GM12878 (cell line): ENCODE measurements around the gene IPO11. TPM values are rescaled to one million over a fixed set of nuclear protein-coding genes. Genes with fewer than 3 reads are reported as not detected.

Experiments
- ATAC-seq: fragments of 200-7000 bp; cut with Tn5 transposase; 3 replicates; pipeline ENCODE4 v1.9.1; 2020; ENCODE audit warnings: mild to moderate bottlenecking, moderate library complexity
- BruUV-seq: library from RNA; stranded (reverse); fragments of 400-500 nt; replicated peaks from 2 replicates; lab custom pipeline; 2021; lab: Mats Ljungman, UMichigan
- CTCF ChIA-PET: fragments of 300-600 bp; sonication (Branson Sonifier 250); formaldehyde crosslinking; extraction: SDS; loops from one replicate; lab custom pipeline; 2021; ENCODE audit warnings: inconsistent platforms; lab: Yijun Ruan, JAX
- POLR2A ChIA-PET: fragments of 350-600 bp; formaldehyde crosslinking; extraction: SDS; loops from one replicate; lab custom pipeline; 2021; ENCODE audit warnings: inconsistent platforms; lab: Charles Lee
- RAD21 ChIA-PET: fragments of 300-600 bp; sonication (Branson Sonifier 250); formaldehyde crosslinking; loops from one replicate; lab custom pipeline; 2023; ENCODE audit warnings: antibody characterized with exemption; ENCODE audit not compliant: unreplicated experiment; lab: Charles Lee
- SMC1A ChIA-PET: fragments of 300-600 bp; sonication (Branson Sonifier 250); formaldehyde crosslinking; loops from one replicate; lab custom pipeline; 2023; ENCODE audit not compliant: unreplicated experiment, uncharacterized antibody; lab: Charles Lee
- DNase-seq: peaks from one replicate; pipeline ENCODE4 v3.0.0-alpha.2; 2011; ENCODE audit warnings: low read depth, low spot score
- FAIRE-seq: peaks from 3 replicates; lab custom pipeline; 2011; peaks lifted over from hg19 to GRCh38; lab: Jason Lieb, UNC
- H2AFZ ChIP-seq: 2 replicates; pipeline ENCODE4 v1.6.0; 2011; ENCODE audit warnings: low read depth, low read length, control low read depth; ENCODE audit not compliant: control insufficient read depth
- H3K27ac ChIP-seq: 2 replicates; pipeline ENCODE4 v1.5.1; 2011; ENCODE audit warnings: control low read depth; ENCODE audit not compliant: control insufficient read depth, insufficient read depth
- H3K27me3 ChIP-seq, 2 experiments: replicated peaks in 1 of 2; 2 replicates each; pipeline versions ENCODE4 v1.6.0 to v1.6.1; 2011; ENCODE audit warnings: low read length in 1 of 2; ENCODE audit not compliant: control insufficient read depth in 2 of 2, insufficient read depth in 2 of 2
- H3K36me3 ChIP-seq, 2 experiments: 2 replicates each; pipeline ENCODE4 v1.5.1; 2011; ENCODE audit warnings: low read length in 1 of 2; ENCODE audit not compliant: control insufficient read depth in 2 of 2, insufficient read depth in 2 of 2
- H3K4me1 ChIP-seq: 2 replicates; pipeline ENCODE4 v1.6.1; 2011; ENCODE audit warnings: mild to moderate bottlenecking, low read length, moderate library complexity, mixed read lengths; ENCODE audit not compliant: control insufficient read depth, insufficient read depth
- H3K4me2 ChIP-seq: 2 replicates; pipeline ENCODE4 v1.6.0; 2011; ENCODE audit warnings: control low read depth; ENCODE audit not compliant: control insufficient read depth, insufficient read depth
- H3K4me3 ChIP-seq: fragments of 200-600 bp; sonication (generic); 2 replicates; pipeline ENCODE4 v1.5.1; 2016
- H3K79me2 ChIP-seq: 2 replicates; pipeline ENCODE4 v1.6.0; 2011; ENCODE audit warnings: low read length; ENCODE audit not compliant: control insufficient read depth, insufficient read depth
- H3K9ac ChIP-seq: 2 replicates; pipeline ENCODE4 v1.8.0; 2011; ENCODE audit warnings: low read length, control low read depth, mixed read lengths; ENCODE audit not compliant: control insufficient read depth, insufficient read depth
- H3K9me3 ChIP-seq: replicated peaks from 3 replicates; pipeline ENCODE4 v1.5.1; 2011; ENCODE audit warnings: mild to moderate bottlenecking, low read length; ENCODE audit not compliant: control insufficient read depth, insufficient read depth
- H4K20me1 ChIP-seq: 2 replicates; pipeline ENCODE4 v1.6.0; 2011; ENCODE audit not compliant: control insufficient read depth, insufficient read depth
- ATF3 ChIP-seq: IDR thresholded peaks from 2 replicates; pipeline ENCODE4 v1.6.1; 2011; ENCODE audit warnings: low read depth, mild to moderate bottlenecking, low read length, moderate library complexity, borderline replicate concordance; ENCODE audit errors: extremely low read depth
- CREB1 ChIP-seq: IDR thresholded peaks from 2 replicates; pipeline ENCODE4 v1.6.1; 2012; ENCODE audit warnings: low read depth, mild to moderate bottlenecking, inconsistent platforms
- MLLT1 ChIP-seq: fragments of 450-650 bp; IDR thresholded peaks from 2 replicates; pipeline ENCODE4 v1.6.1; 2016; ENCODE audit warnings: mild to moderate bottlenecking
- MXI1 ChIP-seq: fragments of 150-350 bp; IDR thresholded peaks from 2 replicates; pipeline ENCODE4 v1.6.1; 2011; ENCODE audit warnings: low read depth, mild to moderate bottlenecking, inconsistent platforms, low read length, improper control_type of control experiment
- NFIC ChIP-seq: IDR thresholded peaks from 2 replicates; pipeline ENCODE4 v1.6.1; 2012; ENCODE audit warnings: low read depth, mild to moderate bottlenecking, inconsistent platforms, low read length, moderate library complexity
- TAF1 ChIP-seq: IDR thresholded peaks from 2 replicates; pipeline ENCODE4 v1.6.1; 2011; ENCODE audit warnings: mild to moderate bottlenecking, low read depth, low read length, borderline replicate concordance
- TCF3 ChIP-seq: IDR thresholded peaks from 2 replicates; pipeline ENCODE4 v1.6.1; 2012; ENCODE audit warnings: low read depth, mild to moderate bottlenecking, low read length, borderline replicate concordance; ENCODE audit not compliant: insufficient read depth
- ZBED1 ChIP-seq: IDR thresholded peaks from 2 replicates; pipeline ENCODE4 v1.6.1; 2016; ENCODE audit warnings: borderline replicate concordance
- WGBS: methylation state at CpG from one replicate; pipeline ENCODE4 v1.1.6; 2016; ENCODE audit warnings: low lambda C conversion rate; ENCODE audit not compliant: insufficient replicate concordance, insufficient coverage; ENCODE audit errors: missing lambda C conversion rate; 5-methylcytosine and 5-hydroxymethylcytosine counted together
- in situ Hi-C: fragments of 300-500 bp; cut with MboI; formaldehyde crosslinking; loops from 9 replicates; pipeline ENCODE4 v1.14.3; 2018; ENCODE audit warnings: mixed read lengths
- intact Hi-C: fragments of 100-400 bp; cut with micrococcal nuclease; formaldehyde crosslinking; loops from one replicate; pipeline ENCODE4 v1.14.2; 2022; ENCODE audit not compliant: unreplicated experiment
- polyA plus RNA-seq, 11 experiments: library from polyadenylated mRNA; depleted of rRNA in 4 of 11; unstranded in 6 of 11; stranded (reverse) in 5 of 11; fragments of >200 nt; fragmentation: Nextera tagmentation in 4 of 11; fragmentation: Illumina TruSeq in 1 of 11; extraction: Ambion mirVana in 4 of 11; extraction: Trizol in 1 of 11; gene quantifications; 1 replicate in 1 of 11; 2 replicates in 10 of 11; pipeline versions ENCODE4 v1.2.1 to v1.2.3, GENCODE V29; 2011 to 2016; ENCODE audit warnings: inconsistent platforms in 2 of 11, missing spikeins in 2 of 11, low read depth in 1 of 11
- total RNA-seq, 4 experiments: library from RNA; depleted of rRNA in 3 of 4; stranded (reverse); fragments of >200 nt in 3 of 4; fragmentation: Illumina TruSeq in 1 of 4; extraction: Trizol in 1 of 4; gene quantifications; 2 replicates each; pipeline versions ENCODE4 v1.2.1 to v1.2.3, GENCODE V29; 2013 to 2021

Gene IPO11
- total and polyA plus RNA-seq, 10 of the 15 experiments (the other 5 are each of a cell fraction or from before 2014, with no cell fraction given): 14.1 to 49.3 (median 29.8) TPM

- Histone ChIP-seq H4K20me1 (no peaks in the 10 kb centered on the region), H3K27ac (no peak overlapping the region), H2AFZ (no peak overlapping the region), H3K9ac (no peak overlapping the region), H3K4me3 (no peak overlapping the region), H3K4me1 (no peaks in the 10 kb centered on the region), H3K36me3 (peaks cover 4 to 26% of the 10 kb centered on the region in 2 experiments), H3K4me2 (no peak overlapping the region), H3K27me3 (no peaks in the 10 kb centered on the region), H3K9me3 (no peaks in the 10 kb centered on the region), H3K79me2 (no peaks in the 10 kb centered on the region)
- no peak for DNase-seq
- SMC1A ChIA-PET: interaction anchor here (0.5 kb wide), 1 partner anchor 213 kb away, joined by 4 read pairs; no protein-coding TSS in a partner anchor
- intact Hi-C loops (no loop called here), in situ Hi-C loops (no loop called here)
- BruUV-seq: no TSS peak
- no peak for ATAC-seq
- FAIRE-seq: no peak
- POLR2A ChIA-PET: no interaction called here
- CTCF ChIA-PET: no interaction called here
- TF ChIP-seq TCF3: no peak
- TF ChIP-seq TAF1: no peak
- TF ChIP-seq NFIC: no peak
- TF ChIP-seq MLLT1: no peak
- no peak for TF ChIP-seq ZBED1
- TF ChIP-seq MXI1: no peak
- no peak for TF ChIP-seq ATF3
- TF ChIP-seq CREB1: no peak
- WGBS: 93% methylated on average over 1 of the region's 1 CpG
- RAD21 ChIA-PET: no interaction called here
Measured at GRCh38 chr5:62374090-62374489, 38.5 kb upstream of the IPO11 start.
